Neural crest cell (in vitro differentiated cells): ENCODE data around the gene SRSF3. TPM values are rescaled to one million over a fixed set of nuclear protein-coding genes. Genes with fewer than 3 reads are reported as not detected.

ENCODE experiments used
- DNase-seq: peaks from one replicate; pipeline ENCODE4 v3.0.0; 2021; ENCODE audit warnings: low read depth, mixed read lengths, low spot score
- H3K27ac Mint-ChIP-seq: one replicate; pipeline ENCODE4 v1.8.0; 2021; ENCODE audit warnings: mild to moderate bottlenecking, mixed read lengths; ENCODE audit not compliant: unreplicated experiment
- H3K27me3 Mint-ChIP-seq: 2 replicates; pipeline ENCODE4 v1.8.0; 2021; ENCODE audit warnings: low read depth, mild to moderate bottlenecking, mixed read lengths
- H3K36me3 Mint-ChIP-seq: 2 replicates; pipeline ENCODE4 v1.8.0; 2021; ENCODE audit warnings: low read depth, mild to moderate bottlenecking, mixed read lengths
- H3K4me1 Mint-ChIP-seq: 2 replicates; pipeline ENCODE4 v1.8.0; 2021; ENCODE audit warnings: mixed read lengths
- H3K4me3 Mint-ChIP-seq: one replicate; pipeline ENCODE4 v1.8.0; 2021; ENCODE audit warnings: mild to moderate bottlenecking, mixed read lengths
- H3K9me3 Mint-ChIP-seq: 2 replicates; pipeline ENCODE4 v1.8.0; 2021; ENCODE audit warnings: mixed read lengths
- total RNA-seq: library from RNA; stranded (reverse); gene quantifications from 2 replicates; pipeline ENCODE4 v1.2.1, GENCODE V29; 2021
- TF ChIP-seq, protein P1 (sequence below): fragments of 200-600 bp; sonication (generic); conservative IDR thresholded peaks from 2 replicates; pipeline ENCODE4 v1.5.0; 2021; ENCODE audit warnings: antibody characterized with exemption, mild to moderate bottlenecking

SRSF3 gene
- total RNA-seq, 1 donor from 2014 or later, result 611 TPM

DNA sequence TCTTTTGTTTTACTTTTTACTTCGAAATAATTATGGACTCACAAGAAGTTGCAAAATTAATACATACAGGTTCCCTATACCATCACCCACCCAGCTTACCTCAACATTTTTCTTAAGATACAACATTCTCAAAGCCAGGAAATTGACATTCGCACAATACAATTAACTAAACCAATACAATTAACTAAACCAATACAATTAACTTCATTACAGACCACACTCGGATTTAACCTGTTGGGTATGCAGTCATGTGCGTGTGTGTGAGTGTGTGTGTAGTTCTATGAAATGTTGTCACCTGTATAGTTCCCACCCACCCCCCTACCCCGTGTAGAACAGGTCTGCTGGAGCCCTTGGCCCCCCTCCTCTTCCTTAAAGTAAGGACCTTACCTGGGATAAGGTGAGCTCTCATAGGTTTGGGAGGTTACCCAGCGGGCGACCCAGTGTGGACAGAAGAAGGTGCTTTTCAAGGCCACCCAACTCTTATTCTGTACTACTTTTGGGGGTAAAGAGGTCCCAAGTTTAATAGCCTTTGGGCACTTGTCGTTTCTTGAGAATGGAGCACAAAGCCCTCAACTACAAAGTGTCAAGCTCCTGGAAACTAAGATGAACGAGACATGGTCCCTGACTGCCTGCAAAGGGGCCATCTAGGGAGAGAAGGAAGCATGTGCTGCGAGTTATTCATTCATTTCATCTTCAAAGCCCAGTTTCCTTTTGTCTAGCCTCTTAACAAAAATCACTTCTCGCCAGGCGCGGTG, 46.3 kb upstream of the SRSF3 start:
- TF ChIP-seq, protein P1, sequence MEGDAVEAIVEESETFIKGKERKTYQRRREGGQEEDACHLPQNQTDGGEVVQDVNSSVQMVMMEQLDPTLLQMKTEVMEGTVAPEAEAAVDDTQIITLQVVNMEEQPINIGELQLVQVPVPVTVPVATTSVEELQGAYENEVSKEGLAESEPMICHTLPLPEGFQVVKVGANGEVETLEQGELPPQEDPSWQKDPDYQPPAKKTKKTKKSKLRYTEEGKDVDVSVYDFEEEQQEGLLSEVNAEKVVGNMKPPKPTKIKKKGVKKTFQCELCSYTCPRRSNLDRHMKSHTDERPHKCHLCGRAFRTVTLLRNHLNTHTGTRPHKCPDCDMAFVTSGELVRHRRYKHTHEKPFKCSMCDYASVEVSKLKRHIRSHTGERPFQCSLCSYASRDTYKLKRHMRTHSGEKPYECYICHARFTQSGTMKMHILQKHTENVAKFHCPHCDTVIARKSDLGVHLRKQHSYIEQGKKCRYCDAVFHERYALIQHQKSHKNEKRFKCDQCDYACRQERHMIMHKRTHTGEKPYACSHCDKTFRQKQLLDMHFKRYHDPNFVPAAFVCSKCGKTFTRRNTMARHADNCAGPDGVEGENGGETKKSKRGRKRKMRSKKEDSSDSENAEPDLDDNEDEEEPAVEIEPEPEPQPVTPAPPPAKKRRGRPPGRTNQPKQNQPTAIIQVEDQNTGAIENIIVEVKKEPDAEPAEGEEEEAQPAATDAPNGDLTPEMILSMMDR, result no peak
- H3K27ac Mint-ChIP-seq, result no peak overlapping the region

DNA sequence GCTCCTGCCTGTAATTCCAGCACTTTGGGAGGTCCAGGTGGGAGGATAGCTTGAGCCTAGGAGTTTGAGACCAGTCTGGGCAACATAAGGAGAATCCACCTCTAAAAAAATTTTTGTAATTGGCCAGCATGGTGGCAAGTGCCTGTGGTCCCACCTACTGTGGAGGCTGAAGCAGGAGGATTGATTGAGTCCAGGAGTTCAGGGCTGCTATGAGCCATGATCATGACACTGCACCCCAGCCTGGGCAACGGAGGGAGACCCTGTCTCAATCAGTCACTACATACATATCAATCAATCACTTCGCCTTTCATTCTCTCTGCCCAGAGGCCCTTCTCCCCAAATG, 45.8 kb upstream of the SRSF3 start:
- H3K4me1 Mint-ChIP-seq, result peaks cover 26% of the 10 kb centered on the region
- H3K4me3 Mint-ChIP-seq, result peak overlapping the region; percentile 77
- no peaks in the 10 kb centered on the region for H3K27me3 Mint-ChIP-seq

More for the DNA sequence above, 46.3 kb upstream of the SRSF3 start:
- H3K36me3 Mint-ChIP-seq, result peaks cover 2% of the 10 kb centered on the region
- H3K9me3 Mint-ChIP-seq, result no peaks in the 10 kb centered on the region
- H3K4me3 Mint-ChIP-seq, result peak overlapping the region; percentile 96
- DNase-seq, result no peak
- no peaks in the 10 kb centered on the region for H3K27me3 Mint-ChIP-seq
- H3K4me1 Mint-ChIP-seq, result peaks cover 26% of the 10 kb centered on the region

DNA sequence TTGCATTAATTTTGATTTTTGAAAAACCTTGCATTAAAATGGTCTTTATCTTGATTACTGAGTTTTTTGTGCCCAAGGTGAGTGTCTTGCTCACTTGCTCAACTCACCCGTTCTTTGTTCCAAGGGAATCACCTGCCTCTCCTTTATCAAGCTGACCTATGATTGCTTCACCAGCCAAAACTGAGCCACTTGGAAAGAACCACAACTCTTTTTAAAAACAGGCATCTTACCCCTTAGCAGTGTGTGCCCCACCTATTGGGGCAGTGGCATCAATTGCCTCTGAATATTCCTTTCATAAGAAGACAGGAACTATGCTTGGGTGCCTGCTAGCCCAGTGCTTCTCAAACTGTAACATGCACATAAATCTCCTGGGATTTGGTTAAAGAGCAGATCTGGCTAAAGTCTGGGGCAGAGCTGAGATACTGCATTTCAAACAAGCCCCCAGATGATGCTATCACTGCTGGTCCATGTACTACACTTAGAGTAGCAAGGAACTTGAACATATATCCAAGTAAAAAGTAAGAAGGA, 43.6 kb upstream of the SRSF3 start:
- no peak for DNase-seq
- H3K27ac Mint-ChIP-seq, result no peak overlapping the region
- TF ChIP-seq, protein P1, result no peak

More for the DNA sequence above, 45.8 kb upstream of the SRSF3 start:
- DNase-seq, result no peak
- peaks cover under 1% of the 10 kb centered on the region for H3K36me3 Mint-ChIP-seq
- TF ChIP-seq, protein P1, result no peak
- no peak overlapping the region for H3K27ac Mint-ChIP-seq
- no peaks in the 10 kb centered on the region for H3K9me3 Mint-ChIP-seq

DNA sequence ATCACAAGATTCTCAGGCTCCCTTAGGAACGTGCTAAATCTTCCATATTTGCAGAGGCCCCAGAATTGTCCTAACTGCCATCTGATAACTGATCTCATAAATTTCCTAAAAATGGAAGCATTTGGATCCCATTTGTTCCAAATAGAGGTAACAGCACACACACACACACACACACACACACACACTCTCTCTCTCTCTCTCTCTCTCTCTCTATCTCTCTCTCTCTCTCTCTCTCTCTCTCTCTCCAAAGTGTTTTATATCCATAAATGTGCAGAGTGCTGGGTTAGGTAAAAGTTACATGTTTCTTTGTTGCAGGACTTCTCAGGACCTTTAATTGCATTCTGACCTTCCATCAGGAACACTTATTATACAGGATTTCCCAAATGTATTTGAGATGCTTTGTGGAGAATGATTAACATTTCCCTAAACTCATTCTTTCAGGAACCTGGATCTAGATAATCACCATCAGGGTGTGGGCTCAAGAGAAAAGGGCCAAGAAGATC, 38.4 kb upstream of the SRSF3 start:
- no peaks in the 10 kb centered on the region for H3K36me3 Mint-ChIP-seq
- no peak overlapping the region for H3K27ac Mint-ChIP-seq
- H3K4me3 Mint-ChIP-seq, result no peak overlapping the region
- H3K9me3 Mint-ChIP-seq, result no peaks in the 10 kb centered on the region
- TF ChIP-seq, protein P1, result no peak
- no peak for DNase-seq
- no peaks in the 10 kb centered on the region for H3K27me3 Mint-ChIP-seq
- no peaks in the 10 kb centered on the region for H3K4me1 Mint-ChIP-seq

More for the DNA sequence above, 43.6 kb upstream of the SRSF3 start:
- Mint-ChIP-seq H3K36me3 (no peaks in the 10 kb centered on the region), H3K4me3 (peak overlapping the region; percentile 38), H3K9me3 (no peaks in the 10 kb centered on the region), H3K27me3 (no peaks in the 10 kb centered on the region), H3K4me1 (peaks cover 16% of the 10 kb centered on the region)

DNA sequence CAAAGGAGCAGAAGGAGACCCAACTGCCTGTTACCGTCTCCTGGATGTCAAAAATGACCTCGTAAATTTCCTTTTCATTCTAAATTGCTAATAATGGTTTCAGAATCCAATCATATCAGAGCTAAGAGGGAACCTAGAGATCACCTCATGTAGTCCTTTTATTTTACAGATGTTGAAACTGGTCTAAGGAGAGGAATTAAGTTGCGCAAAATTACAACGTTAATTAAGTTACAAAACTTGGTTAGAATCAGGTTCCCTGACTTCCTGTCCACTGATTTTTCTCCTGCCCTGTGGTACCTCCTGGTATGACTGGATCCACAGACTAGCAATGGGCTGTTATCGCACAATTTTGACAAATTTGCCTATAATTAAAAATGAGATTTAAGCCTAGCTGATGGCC, 37.9 kb upstream of the SRSF3 start:
- DNase-seq, result no peak
- H3K27ac Mint-ChIP-seq, result no peak overlapping the region
- H3K36me3 Mint-ChIP-seq, result no peaks in the 10 kb centered on the region
- no peak overlapping the region for H3K4me3 Mint-ChIP-seq
- TF ChIP-seq, protein P1, result no peak
- H3K4me1 Mint-ChIP-seq, result no peaks in the 10 kb centered on the region
- no peaks in the 10 kb centered on the region for H3K9me3 Mint-ChIP-seq
- no peaks in the 10 kb centered on the region for H3K27me3 Mint-ChIP-seq
